HG02970 (cell line): Measurements from ENCODE around the gene IL1A.

Source experiments
- ATAC-seq: cut with Tn5 transposase; IDR thresholded peaks from one replicate; pipeline ENCODE4 v1.9.1; 2021; ENCODE audit warnings: mild to moderate bottlenecking, moderate library complexity, moderate number of reproducible peaks; ENCODE audit not compliant: unreplicated experiment, low FRiP score

The IL1A gene

GRCh38 chr2:112818094-112818902 is 34.0 kb upstream of the IL1A start:
- ATAC-seq = no peak

GRCh38 chr2:112817082-112817689 is 32.9 kb upstream of the IL1A start:
- ATAC-seq = no peak

GRCh38 chr2:112814278-112814677 is 30.0 kb upstream of the IL1A start:
- ATAC-seq = no peak

GRCh38 chr2:112813280-112813966 is 29.1 kb upstream of the IL1A start:
- ATAC-seq = no peak

GRCh38 chr2:112812318-112813267 is 28.3 kb upstream of the IL1A start:
- ATAC-seq = no peak

- no peak for ATAC-seq
Observed at GRCh38 chr2:112811841-112812306, 27.6 kb upstream of the IL1A start.

GRCh38 chr2:112811276-112811831 is 27.1 kb upstream of the IL1A start:
- ATAC-seq = no peak

GRCh38 chr2:112809112-112809511 is 24.8 kb upstream of the IL1A start:
- no peak for ATAC-seq

- no peak for ATAC-seq
Observed at GRCh38 chr2:112807233-112807807, 23.0 kb upstream of the IL1A start.

GRCh38 chr2:112805542-112805941 is 21.2 kb upstream of the IL1A start:
- ATAC-seq = no peak

- no peak for ATAC-seq
Observed at GRCh38 chr2:112803691-112804521, 19.6 kb upstream of the IL1A start.

GRCh38 chr2:112800881-112801583 is 16.7 kb upstream of the IL1A start:
- no peak for ATAC-seq

GRCh38 chr2:112798979-112799975 is 15.0 kb upstream of the IL1A start:
- ATAC-seq = no peak

GRCh38 chr2:112796486-112796885 is 12.2 kb upstream of the IL1A start:
- ATAC-seq = no peak

GRCh38 chr2:112795774-112796173 is 11.5 kb upstream of the IL1A start:
- ATAC-seq = no peak

GRCh38 chr2:112794841-112795240 is 10.5 kb upstream of the IL1A start:
- ATAC-seq = no peak

- no peak for ATAC-seq
Observed at GRCh38 chr2:112794131-112794733, 9.9 kb upstream of the IL1A start.
